ENCODE measurements around the gene TAF5L.

Gene TAF5L

GRCh38 chr1:229547542-229547941, 78.4 kb downstream of the TAF5L start:
- FAIRE-seq = no peak
- no peak for TF ChIP-seq POLR2A (IDR thresholded peaks at IDR 0.05; ENCODE audit: low read depth, low read length)
- no peak for TF ChIP-seq POLR2AphosphoS5 (IDR thresholded peaks at IDR 0.05; ENCODE audit: low read depth, low read length)
- no peak for TF ChIP-seq TAF1 (IDR thresholded peaks at IDR 0.05; ENCODE audit: borderline replicate concordance, low read depth, low read length)
- no peak for DNase-seq (ENCODE audit: insufficient read length)

GRCh38 chr1:229544587-229544986, 81.3 kb downstream of the TAF5L start:
- FAIRE-seq (no peak), DNase-seq (ENCODE audit: insufficient read length) (no peak)
- TF ChIP-seq POLR2AphosphoS5 (IDR thresholded peaks at IDR 0.05; ENCODE audit: low read depth, low read length) = no peak
- TF ChIP-seq POLR2A (IDR thresholded peaks at IDR 0.05; ENCODE audit: low read depth, low read length) = no peak
- TF ChIP-seq TAF1 (IDR thresholded peaks at IDR 0.05; ENCODE audit: borderline replicate concordance, low read depth, low read length) = no peak
